Natural killer cell (primary cell): ENCODE measurements around the gene SEL1L. TPM values are rescaled to one million over a fixed set of nuclear protein-coding genes. Genes with fewer than 3 reads are reported as not detected.
A peak's percentile ranks its signal among the peaks of the same experiment; 100 is the strongest.

ENCODE experiments used
- ATAC-seq, 3 donors: fragments of 150-1000 bp in 2 of 3; fragments of 200-7000 bp in 1 of 3; cut with Tn5 transposase; 1 replicate in 1 of 3; 2 replicates in 2 of 3; pipeline ENCODE4 v1.10.0; 2021; ENCODE audit warnings: mild to moderate bottlenecking in 2 of 3, moderate library complexity in 2 of 3
- DNase-seq, 2 donors: peaks; one replicate each; pipeline versions ENCODE4 v3.0.0 to v3.0.0-alpha.2; 2013 to 2021; ENCODE audit warnings: mixed read lengths in 1 of 2
- H3K27ac ChIP-seq: one replicate; pipeline ENCODE4 v1.5.1; 2013; ENCODE audit warnings: mild to moderate bottlenecking, low read length
- H3K27me3 ChIP-seq: one replicate; pipeline ENCODE4 v1.6.1; 2013; ENCODE audit warnings: low read length; ENCODE audit not compliant: control insufficient read depth, insufficient read depth
- H3K36me3 ChIP-seq: one replicate; pipeline ENCODE4 v1.6.1; 2013; ENCODE audit warnings: low read length; ENCODE audit not compliant: control insufficient read depth, insufficient read depth
- H3K4me1 ChIP-seq: one replicate; pipeline ENCODE4 v1.6.1; 2013; ENCODE audit warnings: low read length; ENCODE audit not compliant: control insufficient read depth, insufficient read depth
- H3K4me3 ChIP-seq: one replicate; pipeline ENCODE4 v1.5.1; 2013; ENCODE audit warnings: low read length
- H3K9me3 ChIP-seq: one replicate; pipeline ENCODE4 v1.6.1; 2013; ENCODE audit warnings: low read length; ENCODE audit not compliant: control insufficient read depth, insufficient read depth
- H3K27ac Mint-ChIP-seq, 2 donors: one replicate each; pipeline ENCODE4 v1.8.0; 2022; ENCODE audit warnings: mild to moderate bottlenecking in 2 of 2, mixed read lengths in 2 of 2, moderate library complexity in 1 of 2
- H3K27me3 Mint-ChIP-seq, 2 donors: one replicate each; pipeline ENCODE4 v1.8.0; 2022; ENCODE audit warnings: low read depth in 2 of 2, mixed read lengths in 2 of 2
- H3K36me3 Mint-ChIP-seq: one replicate; pipeline ENCODE4 v1.8.0; 2022; ENCODE audit warnings: mixed read lengths
- H3K4me1 Mint-ChIP-seq, 2 donors: one replicate each; pipeline ENCODE4 v1.8.0; 2022; ENCODE audit warnings: mixed read lengths in 2 of 2
- H3K4me3 Mint-ChIP-seq: one replicate; pipeline ENCODE4 v1.8.0; 2022; ENCODE audit warnings: mild to moderate bottlenecking, moderate library complexity, mixed read lengths
- H3K9me3 Mint-ChIP-seq, 2 donors: one replicate each; pipeline ENCODE4 v1.8.0; 2022; ENCODE audit warnings: mixed read lengths in 2 of 2
- CTCF ChIP-seq: fragments of 200-600 bp; IDR thresholded peaks from one replicate; pipeline ENCODE4 v1.8.0; 2022; ENCODE audit warnings: antibody characterized with exemption
- WGBS: methylation state at CpG from one replicate; pipeline ENCODE4 v1.1.7; 2013; ENCODE audit warnings: missing lambda C conversion rate; ENCODE audit not compliant: insufficient coverage; 5-methylcytosine and 5-hydroxymethylcytosine counted together
- intact Hi-C: fragments of 100-400 bp; cut with micrococcal nuclease; formaldehyde crosslinking; loops from one replicate; pipeline ENCODE4 v1.14.2; 2022
- total RNA-seq, 4 donors: library from RNA; stranded (reverse); fragments of 120-200 nt in 1 of 4; gene quantifications; one replicate each; pipeline versions ENCODE4 v1.2.3 to v1.2.4, GENCODE V29; 2013 to 2022

Gene SEL1L
- total RNA-seq, 3 donors from 2014 or later (not counting 1 experiment from before 2014, with no cell fraction given): 55.0 to 93.0 (median 77.0) TPM

DNA sequence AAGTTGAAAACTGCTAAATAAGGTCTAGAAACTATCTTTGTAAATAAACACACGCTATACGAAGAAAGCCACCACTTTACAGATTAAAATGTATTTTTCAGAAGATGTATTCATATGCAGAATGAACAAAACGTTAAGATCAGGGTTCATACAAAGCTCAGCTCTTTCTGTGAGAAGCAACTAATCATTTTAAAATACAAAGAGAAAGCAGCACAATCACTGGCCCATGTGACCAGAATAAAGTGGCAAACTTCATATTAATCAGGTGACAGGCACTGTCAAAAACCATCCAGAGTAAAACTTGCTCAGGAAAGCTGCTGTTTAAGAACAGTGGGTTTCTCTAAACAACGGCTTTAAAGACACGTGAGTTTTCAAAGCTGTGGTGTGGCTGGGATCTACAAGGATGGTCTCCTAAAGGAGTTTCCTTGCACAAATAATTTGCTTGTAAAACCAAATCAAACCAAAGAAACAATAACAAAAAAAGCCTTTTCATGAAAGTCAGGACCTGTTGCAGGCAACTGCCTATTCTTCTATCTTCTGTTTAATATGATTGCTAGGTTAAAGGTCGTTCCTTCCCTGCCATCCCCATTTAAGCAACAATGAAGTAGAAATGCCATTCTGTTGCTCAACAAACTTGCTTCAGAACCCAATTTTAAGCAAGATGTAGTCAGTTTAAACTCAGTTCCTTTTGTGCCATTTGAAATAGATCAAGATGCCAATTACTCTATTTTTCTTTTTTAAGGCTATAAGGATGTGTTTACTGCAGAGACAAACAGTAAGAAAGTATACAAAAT, 22.3 kb downstream of the SEL1L start:
- Histone ChIP-seq H3K9me3 (no peaks in the 10 kb centered on the region), H3K4me3 (no peak overlapping the region), H3K27ac (no peak overlapping the region), H3K36me3 (peaks cover 12% of the 10 kb centered on the region), H3K4me1 (peaks cover 5% of the 10 kb centered on the region), H3K27me3 (no peaks in the 10 kb centered on the region)
- intact Hi-C loops: no loop called here
- TF ChIP-seq CTCF: no peak
- ATAC-seq: no peak
- Mint-ChIP-seq H3K27ac (peak overlapping the region; percentile 31 to 63), H3K27me3 (no peaks in the 10 kb centered on the region), H3K36me3 (no peaks in the 10 kb centered on the region), H3K4me3 (no peak overlapping the region), H3K9me3 (no peaks in the 10 kb centered on the region), H3K4me1 (peaks cover 58 to 64% of the 10 kb centered on the region in 2 donors)
- no peak for DNase-seq
- 59% methylated on average over 4 of the region's 6 CpGs for WGBS

DNA sequence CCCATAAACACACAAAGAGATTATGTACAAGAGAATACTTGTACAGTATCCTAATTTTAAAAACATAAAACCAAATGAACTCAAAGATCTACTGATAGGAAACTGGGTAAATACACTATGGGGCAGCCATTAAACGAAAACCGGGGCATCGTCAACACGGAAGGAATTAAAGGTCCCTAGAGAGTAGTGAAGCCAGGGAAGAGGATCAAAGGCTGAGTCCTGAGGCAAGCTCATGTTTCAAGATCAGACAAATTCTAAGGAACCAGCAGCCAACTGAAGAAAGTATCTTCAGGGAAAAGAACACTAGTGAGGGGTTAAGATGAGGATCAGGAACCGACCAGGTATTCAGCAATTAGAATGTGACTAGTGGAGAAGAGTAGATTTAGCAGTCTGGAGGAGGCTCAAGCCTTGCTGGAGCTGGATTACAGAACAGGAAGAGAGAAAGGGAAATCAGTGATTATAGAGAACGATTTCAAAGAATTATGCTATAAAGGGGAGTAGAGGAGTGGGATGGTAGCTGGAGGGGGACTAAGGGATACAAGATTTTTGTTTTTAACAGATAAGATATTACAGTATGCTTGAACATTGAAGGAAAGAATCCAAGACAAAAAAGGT, 23.7 kb downstream of the SEL1L start:
- H3K36me3 ChIP-seq: peaks cover 14% of the 10 kb centered on the region
- peaks cover 55 to 61% of the 10 kb centered on the region in 2 donors for H3K4me1 Mint-ChIP-seq
- H3K36me3 Mint-ChIP-seq: peaks cover 1% of the 10 kb centered on the region

DNA sequence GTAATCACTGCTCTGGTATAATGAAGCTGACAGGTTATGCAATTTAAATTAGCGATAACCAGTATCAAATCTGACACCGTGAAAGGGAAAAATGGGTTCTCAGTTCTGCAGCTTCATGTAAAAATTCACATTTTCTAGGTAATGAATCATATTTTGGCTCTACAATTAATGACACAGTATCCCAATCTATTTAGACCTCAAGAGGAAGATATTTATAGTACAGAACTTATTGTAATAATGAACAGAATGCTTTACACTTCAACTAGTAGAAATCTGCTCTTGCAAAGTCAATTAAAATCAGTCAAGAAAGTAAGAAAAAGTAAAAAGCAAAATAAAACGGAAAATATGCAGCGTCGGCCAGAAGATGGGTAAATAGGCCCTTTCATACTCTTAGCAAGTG, 24.3 kb downstream of the SEL1L start:
- Mint-ChIP-seq H3K4me1 (peaks cover 49 to 55% of the 10 kb centered on the region in 2 donors), H3K36me3 (peaks cover 6% of the 10 kb centered on the region), H3K27me3 (no peaks in the 10 kb centered on the region), H3K27ac (peak overlapping the region; percentile 30 to 59), H3K4me3 (no peak overlapping the region), H3K9me3 (no peaks in the 10 kb centered on the region)
- ATAC-seq: no peak
- WGBS: 97% methylated on average over 5 of the region's 5 CpGs
- no peaks in the 10 kb centered on the region for H3K9me3 ChIP-seq
- H3K4me1 ChIP-seq: peaks cover 5% of the 10 kb centered on the region
- intact Hi-C loops: no loop called here
- no peak overlapping the region for H3K27ac ChIP-seq
- H3K27me3 ChIP-seq: no peaks in the 10 kb centered on the region
- no peak for DNase-seq
- no peak for TF ChIP-seq CTCF
- no peak overlapping the region for H3K4me3 ChIP-seq
- H3K36me3 ChIP-seq: peaks cover 21% of the 10 kb centered on the region

More for the DNA sequence above, 23.7 kb downstream of the SEL1L start:
- intact Hi-C loops: no loop called here
- 89% methylated on average over 6 of the region's 6 CpGs for WGBS
- Histone ChIP-seq H3K9me3 (no peaks in the 10 kb centered on the region), H3K4me3 (no peak overlapping the region), H3K27me3 (no peaks in the 10 kb centered on the region), H3K27ac (no peak overlapping the region), H3K4me1 (peaks cover 5% of the 10 kb centered on the region)
- ATAC-seq: no peak
- no peaks in the 10 kb centered on the region for H3K9me3 Mint-ChIP-seq
- no peaks in the 10 kb centered on the region for H3K27me3 Mint-ChIP-seq
- no peak overlapping the region for H3K4me3 Mint-ChIP-seq
- peak overlapping the region; percentile 5 to 59 for H3K27ac Mint-ChIP-seq
- TF ChIP-seq CTCF: no peak
- no peak for DNase-seq
